Trophoblast cell (in vitro differentiated cells and primary cell): ENCODE results near the gene RABGAP1.

Experiments used
- DNase-seq, 2 donors: peaks; one replicate each; pipeline ENCODE4 v3.0.0-alpha.2; 2016
- H2AFZ ChIP-seq: 2 replicates; pipeline ENCODE4 v1.6.1; 2013; ENCODE audit warnings: low read length, moderate library complexity, mild to moderate bottlenecking; ENCODE audit not compliant: insufficient read depth, poor library complexity
- H2AK5ac ChIP-seq: 2 replicates; pipeline ENCODE4 v1.6.1; 2013; ENCODE audit warnings: mild to moderate bottlenecking, low read length
- H2BK120ac ChIP-seq: 2 replicates; pipeline ENCODE4 v1.6.1; 2013; ENCODE audit warnings: low read length, mild to moderate bottlenecking, moderate library complexity; ENCODE audit not compliant: insufficient read depth, poor library complexity
- H2BK12ac ChIP-seq: 2 replicates; pipeline ENCODE4 v1.6.1; 2013; ENCODE audit warnings: mild to moderate bottlenecking, low read length, moderate library complexity
- H2BK5ac ChIP-seq: 2 replicates; pipeline ENCODE4 v1.6.1; 2013; ENCODE audit warnings: low read length, low read depth, moderate library complexity, mild to moderate bottlenecking; ENCODE audit not compliant: poor library complexity
- H3K14ac ChIP-seq: 2 replicates; pipeline ENCODE4 v1.6.1; 2013; ENCODE audit warnings: mild to moderate bottlenecking, low read length
- H3K18ac ChIP-seq: 2 replicates; pipeline ENCODE4 v1.6.1; 2013; ENCODE audit warnings: mild to moderate bottlenecking, low read length
- H3K23ac ChIP-seq: 2 replicates; pipeline ENCODE4 v1.6.1; 2013; ENCODE audit warnings: low read length
- H3K27ac ChIP-seq: 2 replicates; pipeline ENCODE4 v1.5.1; 2013; ENCODE audit warnings: low read depth, mild to moderate bottlenecking, inconsistent platforms, low read length, moderate library complexity
- H3K27me3 ChIP-seq: 2 replicates; pipeline ENCODE4 v1.6.1; 2013; ENCODE audit warnings: inconsistent platforms, mild to moderate bottlenecking, low read length, moderate library complexity; ENCODE audit not compliant: insufficient read depth
- H3K36me3 ChIP-seq, 2 experiments: 1 replicate in 1 of 2; 2 replicates in 1 of 2; pipeline ENCODE4 v1.6.1; 2013; ENCODE audit warnings: low read length in 2 of 2, mild to moderate bottlenecking in 2 of 2, moderate library complexity in 1 of 2; ENCODE audit not compliant: insufficient read depth in 2 of 2, control insufficient read depth in 1 of 2
- H3K4ac ChIP-seq: 2 replicates; pipeline ENCODE4 v1.6.1; 2013; ENCODE audit warnings: low read depth, mild to moderate bottlenecking, low read length, moderate library complexity
- H3K4me1 ChIP-seq, 2 experiments: 1 replicate in 1 of 2; 2 replicates in 1 of 2; pipeline ENCODE4 v1.6.1; 2013; ENCODE audit warnings: low read length in 2 of 2, mild to moderate bottlenecking in 2 of 2, moderate library complexity in 1 of 2; ENCODE audit not compliant: insufficient read depth in 2 of 2, control insufficient read depth in 1 of 2
- H3K4me2 ChIP-seq: 2 replicates; pipeline ENCODE4 v1.6.1; 2013; ENCODE audit warnings: inconsistent platforms, mild to moderate bottlenecking, low read length, moderate library complexity
- H3K4me3 ChIP-seq: 2 replicates; pipeline ENCODE4 v1.5.1; 2013; ENCODE audit warnings: mild to moderate bottlenecking, low read depth, low read length, inconsistent platforms
- H3K79me1 ChIP-seq: one replicate; pipeline ENCODE4 v1.6.1; 2013; ENCODE audit warnings: low read length
- H3K79me2 ChIP-seq: 2 replicates; pipeline ENCODE4 v1.6.1; 2013; ENCODE audit warnings: low read length, mild to moderate bottlenecking; ENCODE audit not compliant: control insufficient read depth, insufficient read depth, poor library complexity
- H3K9ac ChIP-seq: 2 replicates; pipeline ENCODE4 v1.6.1; 2013; ENCODE audit warnings: mild to moderate bottlenecking, low read length
- H3K9me3 ChIP-seq: 2 replicates; pipeline ENCODE4 v1.6.1; 2013; ENCODE audit warnings: low read depth, mild to moderate bottlenecking, control low read depth, inconsistent platforms, low read length; ENCODE audit not compliant: insufficient read depth
- H4K12ac ChIP-seq: 2 replicates; pipeline ENCODE4 v1.6.1; 2013; ENCODE audit warnings: low read depth, mild to moderate bottlenecking, low read length, moderate library complexity
- H4K8ac ChIP-seq: 2 replicates; pipeline ENCODE4 v1.6.1; 2013; ENCODE audit warnings: low read depth, mild to moderate bottlenecking, low read length, moderate library complexity
- H4K91ac ChIP-seq: one replicate; pipeline ENCODE4 v1.6.1; 2013; ENCODE audit warnings: low read depth, mild to moderate bottlenecking, low read length, moderate library complexity
- WGBS: extraction: QIAGEN DNeasy Blood & Tissue Kit; methylation state at CpG from one replicate; pipeline ENCODE4 v1.1.7; 2013; ENCODE audit warnings: missing lambda C conversion rate; ENCODE audit not compliant: insufficient read length, insufficient coverage; ENCODE audit errors: extremely low coverage; 5-methylcytosine and 5-hydroxymethylcytosine counted together

RABGAP1 gene

DNA sequence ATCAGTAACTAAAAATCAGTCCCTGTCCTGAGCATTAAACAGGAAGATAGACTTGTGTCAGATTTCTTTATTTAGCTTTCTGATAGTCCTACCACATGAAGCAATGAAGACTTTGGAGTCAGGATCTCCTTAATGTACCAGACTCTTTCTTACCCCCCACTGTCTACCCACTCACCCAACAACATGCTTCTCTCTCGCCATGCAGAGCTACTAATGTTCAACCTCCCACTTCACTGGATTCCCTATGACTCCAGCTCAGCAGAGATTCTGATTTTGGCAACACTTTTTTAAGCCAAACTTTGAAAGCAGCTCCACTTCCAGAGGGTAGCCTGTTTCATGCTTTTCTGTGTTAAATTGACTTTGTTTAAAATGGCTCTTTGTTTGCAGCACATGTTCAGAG lies 143.4 kb downstream of the RABGAP1 start:
- peaks cover 14 to 21% of the 10 kb centered on the region in 2 experiments for H3K36me3 ChIP-seq
- no peak overlapping the region for H3K23ac ChIP-seq
- no peaks in the 10 kb centered on the region for H3K4me1 ChIP-seq
- no peak overlapping the region for H2BK12ac ChIP-seq
- no peak overlapping the region for H2BK5ac ChIP-seq
- H3K79me2 ChIP-seq: no peaks in the 10 kb centered on the region
- H3K27ac ChIP-seq: no peak overlapping the region
- H3K4ac ChIP-seq: no peak overlapping the region
- no peak overlapping the region for H2AK5ac ChIP-seq
- no peak overlapping the region for H2BK120ac ChIP-seq
- H3K18ac ChIP-seq: no peak overlapping the region
- H3K9me3 ChIP-seq: no peaks in the 10 kb centered on the region
- no peak overlapping the region for H3K4me3 ChIP-seq
- no peak overlapping the region for H3K4me2 ChIP-seq
- H2AFZ ChIP-seq: no peak overlapping the region
- no peak overlapping the region for H3K14ac ChIP-seq
- no CpG with 5 or more reads among the region's 1 CpG for WGBS
- no peak overlapping the region for H4K8ac ChIP-seq
- DNase-seq: no peak
- no peaks in the 10 kb centered on the region for H3K79me1 ChIP-seq
- no peaks in the 10 kb centered on the region for H3K27me3 ChIP-seq
- no peak overlapping the region for H4K12ac ChIP-seq
- H4K91ac ChIP-seq: no peak overlapping the region
- H3K9ac ChIP-seq: no peak overlapping the region

- no peak overlapping the region for H3K9ac ChIP-seq
- H3K4ac ChIP-seq: no peak overlapping the region
- no peak overlapping the region for H3K27ac ChIP-seq
- no peak overlapping the region for H2BK5ac ChIP-seq
- H2BK120ac ChIP-seq: no peak overlapping the region
- no peak overlapping the region for H3K18ac ChIP-seq
- no peaks in the 10 kb centered on the region for H3K79me1 ChIP-seq
- no peak overlapping the region for H2AFZ ChIP-seq
- no peaks in the 10 kb centered on the region for H3K27me3 ChIP-seq
- H4K91ac ChIP-seq: no peak overlapping the region
- H4K12ac ChIP-seq: no peak overlapping the region
- H3K4me1 ChIP-seq: no peaks in the 10 kb centered on the region
- H3K4me2 ChIP-seq: no peak overlapping the region
- no peak overlapping the region for H4K8ac ChIP-seq
- H2BK12ac ChIP-seq: no peak overlapping the region
- no peak overlapping the region for H3K14ac ChIP-seq
- no peak overlapping the region for H2AK5ac ChIP-seq
- H3K4me3 ChIP-seq: no peak overlapping the region
- H3K23ac ChIP-seq: no peak overlapping the region
- no peaks in the 10 kb centered on the region for H3K9me3 ChIP-seq
- DNase-seq: no peak
- WGBS: no CpG with 5 or more reads among the region's 2 CpGs
- no peaks in the 10 kb centered on the region for H3K79me2 ChIP-seq
- peaks cover 13 to 23% of the 10 kb centered on the region in 2 experiments for H3K36me3 ChIP-seq
These were observed 145.1 kb downstream of the RABGAP1 start for GRCh38 chr9:123085916-123086315.

GRCh38 chr9:123087359-123087888 lies 146.6 kb downstream of the RABGAP1 start:
- no peak overlapping the region for H3K9ac ChIP-seq
- no peak overlapping the region for H3K23ac ChIP-seq
- H3K79me2 ChIP-seq: no peaks in the 10 kb centered on the region
- no peak overlapping the region for H3K4me3 ChIP-seq
- no peaks in the 10 kb centered on the region for H3K27me3 ChIP-seq
- peaks cover 8 to 25% of the 10 kb centered on the region in 2 experiments for H3K36me3 ChIP-seq
- H3K4me1 ChIP-seq: no peaks in the 10 kb centered on the region
- DNase-seq: no peak
- no peak overlapping the region for H4K8ac ChIP-seq
- H2AFZ ChIP-seq: no peak overlapping the region
- H3K4me2 ChIP-seq: no peak overlapping the region
- H4K91ac ChIP-seq: no peak overlapping the region
- H2BK120ac ChIP-seq: no peak overlapping the region
- H3K18ac ChIP-seq: no peak overlapping the region
- no peaks in the 10 kb centered on the region for H3K79me1 ChIP-seq
- H3K9me3 ChIP-seq: no peaks in the 10 kb centered on the region
- H3K14ac ChIP-seq: no peak overlapping the region
- no peak overlapping the region for H2BK5ac ChIP-seq
- WGBS: no CpG with 5 or more reads among the region's 4 CpGs
- no peak overlapping the region for H4K12ac ChIP-seq
- no peak overlapping the region for H3K27ac ChIP-seq
- no peak overlapping the region for H3K4ac ChIP-seq
- no peak overlapping the region for H2AK5ac ChIP-seq
- no peak overlapping the region for H2BK12ac ChIP-seq

DNA sequence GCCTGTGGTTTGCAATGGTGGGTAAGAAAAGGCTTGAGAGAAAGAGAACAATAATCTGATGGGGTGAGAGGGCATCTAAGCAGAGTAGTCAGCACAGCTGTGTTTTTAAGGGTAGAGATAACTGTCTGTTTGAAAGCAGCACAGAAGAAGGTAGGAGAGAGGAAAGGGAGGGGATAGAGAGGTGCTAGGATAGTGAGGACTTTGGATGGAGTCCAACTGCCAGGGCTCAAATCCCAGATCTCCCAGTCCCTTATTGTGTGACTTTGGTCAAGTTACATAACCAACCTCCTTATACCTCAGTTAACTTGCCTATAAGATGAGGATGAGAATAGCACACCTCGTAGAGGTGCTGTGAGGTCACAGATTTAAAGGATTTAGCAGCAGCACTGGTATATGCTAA lies 148.2 kb downstream of the RABGAP1 start:
- no peak overlapping the region for H3K4me3 ChIP-seq
- H4K12ac ChIP-seq: no peak overlapping the region
- H3K27me3 ChIP-seq: no peaks in the 10 kb centered on the region
- H3K4me1 ChIP-seq: no peaks in the 10 kb centered on the region
- H3K4me2 ChIP-seq: no peak overlapping the region
- no peak for DNase-seq
- H3K23ac ChIP-seq: no peak overlapping the region
- peaks cover 6 to 29% of the 10 kb centered on the region in 2 experiments for H3K36me3 ChIP-seq
- no peak overlapping the region for H2AK5ac ChIP-seq
- no peak overlapping the region for H3K18ac ChIP-seq
- no peaks in the 10 kb centered on the region for H3K9me3 ChIP-seq
- no peaks in the 10 kb centered on the region for H3K79me1 ChIP-seq
- H3K79me2 ChIP-seq: no peaks in the 10 kb centered on the region
- no peak overlapping the region for H2BK120ac ChIP-seq
- H3K27ac ChIP-seq: no peak overlapping the region
- H2BK12ac ChIP-seq: no peak overlapping the region
- no peak overlapping the region for H4K91ac ChIP-seq
- H4K8ac ChIP-seq: no peak overlapping the region
- no peak overlapping the region for H2BK5ac ChIP-seq
- no CpG with 5 or more reads among the region's 1 CpG for WGBS
- H2AFZ ChIP-seq: no peak overlapping the region
- H3K9ac ChIP-seq: no peak overlapping the region
- H3K4ac ChIP-seq: no peak overlapping the region
- no peak overlapping the region for H3K14ac ChIP-seq
